ENCODE measurements around the gene FBXW11. TPM values are rescaled to one million over a fixed set of nuclear protein-coding genes. Genes with fewer than 3 reads are reported as not detected.

Gene FBXW11
- total RNA-seq, 4 donors from 2014 or later = 22.8 to 44.8 (median 40.3) TPM

DNA sequence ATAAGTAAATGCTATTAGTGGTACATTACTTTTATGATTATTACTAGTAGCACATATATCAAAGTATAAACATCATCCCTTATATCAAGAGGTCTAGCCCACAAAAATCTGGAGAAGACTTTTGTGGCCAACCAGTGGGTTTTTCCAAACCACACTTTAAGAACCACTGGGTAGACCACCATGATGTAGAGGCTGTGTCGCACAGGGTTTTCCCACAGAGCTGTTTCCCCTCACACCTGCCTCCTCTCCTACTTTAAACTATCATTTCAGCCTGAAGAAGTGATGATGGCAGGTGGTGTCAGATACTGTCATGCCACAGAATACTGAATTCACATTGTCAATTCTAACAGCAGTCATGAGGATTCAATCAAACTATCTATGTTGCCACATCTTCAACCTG is 109.2 kb downstream of the FBXW11 start:
- intact Hi-C loops (cut with DNase I; ENCODE audit: low total_unique reads) (no loop called here), in situ Hi-C loops (cut with MboI; ENCODE audit: low pct_ligation_motif_present in 1 of 4, low pct_unique_long_range_greater_than_20kb in 1 of 4, low sequenced_read_pairs in 3 of 4) (loop anchor here in 1 of 4 donors (25.0 kb wide), 1 partner anchor 460 kb away; no protein-coding TSS in a partner anchor)
- H3K27ac ChIP-seq = no peak overlapping the region
- 72 to 100% methylated on average over 1 of the region's 1 CpG for WGBS, 2 donors (ENCODE audit: low coverage in 1 of 2)
- H3K27me3 ChIP-seq = no peaks in the 10 kb centered on the region
- no peaks in the 10 kb centered on the region for H3K9me3 ChIP-seq
- no peaks in the 10 kb centered on the region for H3K4me1 ChIP-seq
- no peak for DNase-seq
- TF ChIP-seq EP300 (IDR thresholded peaks at IDR 0.05; ENCODE audit: low read depth) (no peak), CTCF (IDR thresholded peaks at IDR 0.05) (no peak), POLR2A (IDR thresholded peaks at IDR 0.05) (no peak), POLR2AphosphoS5 (IDR thresholded peaks at IDR 0.05) (no peak)
- no peak overlapping the region for H3K4me3 ChIP-seq
- H3K36me3 ChIP-seq = peaks cover 0 to 2% (median 0%) of the 10 kb centered on the region in 4 donors

- intact Hi-C loops (cut with DNase I; ENCODE audit: low total_unique reads) = no loop called here
- H3K4me1 ChIP-seq = no peaks in the 10 kb centered on the region
- TF ChIP-seq CTCF (IDR thresholded peaks at IDR 0.05) (no peak), EP300 (IDR thresholded peaks at IDR 0.05; ENCODE audit: low read depth) (no peak), POLR2A (IDR thresholded peaks at IDR 0.05) (no peak), POLR2AphosphoS5 (IDR thresholded peaks at IDR 0.05) (no peak)
- DNase-seq = no peak
- no peaks in the 10 kb centered on the region for H3K27me3 ChIP-seq
- 89 to 96% methylated on average over 2 of the region's 2 CpGs for WGBS, 2 donors (ENCODE audit: low coverage in 1 of 2)
- no peak overlapping the region for H3K27ac ChIP-seq
- in situ Hi-C loops (cut with MboI; ENCODE audit: low pct_ligation_motif_present in 1 of 4, low pct_unique_long_range_greater_than_20kb in 1 of 4, low sequenced_read_pairs in 3 of 4) = loop anchor here in 1 of 4 donors (25.0 kb wide), 1 partner anchor 458 kb away; no protein-coding TSS in a partner anchor
- H3K36me3 ChIP-seq = peaks cover 0 to 2% (median 0%) of the 10 kb centered on the region in 4 donors
- H3K4me3 ChIP-seq = no peak overlapping the region
- H3K9me3 ChIP-seq = no peaks in the 10 kb centered on the region
Measured at GRCh38 chr5:171895081-171895480, 111.4 kb downstream of the FBXW11 start.

DNA sequence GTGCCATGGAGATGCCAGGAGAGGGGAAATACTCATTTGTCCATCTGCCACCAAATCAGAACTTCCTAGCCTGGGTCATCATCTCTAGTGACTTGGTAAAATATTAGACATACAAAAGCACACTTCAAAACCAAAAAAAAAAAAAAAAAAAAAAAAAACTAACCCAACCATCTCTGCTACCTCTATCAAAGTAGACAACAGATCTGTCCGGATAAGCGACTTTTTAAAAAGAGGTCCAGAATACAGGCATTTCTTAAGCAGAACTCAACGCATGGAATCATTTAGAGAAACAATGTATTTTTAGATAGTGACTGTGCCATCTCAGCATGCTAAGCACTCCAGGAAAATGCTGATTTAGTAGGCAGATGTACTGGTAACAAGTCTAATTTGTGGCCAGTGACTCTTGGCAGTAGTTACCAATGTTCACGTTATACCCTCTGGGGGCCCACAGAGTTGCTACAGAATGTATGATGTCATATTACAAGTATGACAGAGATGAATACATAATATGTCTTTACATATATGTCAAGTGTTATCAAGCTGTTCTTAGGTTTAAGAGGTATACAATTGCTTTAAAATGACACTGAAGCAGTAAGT is 113.0 kb downstream of the FBXW11 start:
- TF ChIP-seq POLR2AphosphoS5 (IDR thresholded peaks at IDR 0.05) (no peak), CTCF (IDR thresholded peaks at IDR 0.05) (no peak), EP300 (IDR thresholded peaks at IDR 0.05; ENCODE audit: low read depth) (no peak), POLR2A (IDR thresholded peaks at IDR 0.05) (no peak)

GRCh38 chr5:171891595-171891994 is 114.8 kb downstream of the FBXW11 start:
- TF ChIP-seq EP300 (IDR thresholded peaks at IDR 0.05; ENCODE audit: low read depth) = no peak
- Histone ChIP-seq H3K27me3 (no peaks in the 10 kb centered on the region), H3K36me3 (peaks cover 0 to 11% (median 0%) of the 10 kb centered on the region in 4 donors), H3K4me3 (no peak overlapping the region), H3K27ac (no peak overlapping the region), H3K4me1 (no peaks in the 10 kb centered on the region), H3K9me3 (no peaks in the 10 kb centered on the region)
- no peak for DNase-seq
- 74 to 82% methylated on average over 6 of the region's 6 CpGs for WGBS, 2 donors (ENCODE audit: low coverage in 1 of 2)
- intact Hi-C loops (cut with DNase I; ENCODE audit: low total_unique reads) = no loop called here
- in situ Hi-C loops (cut with MboI; ENCODE audit: low pct_ligation_motif_present in 1 of 4, low pct_unique_long_range_greater_than_20kb in 1 of 4, low sequenced_read_pairs in 3 of 4) = loop anchor here in 1 of 4 donors (25.0 kb wide), 1 partner anchor 454 kb away; no protein-coding TSS in a partner anchor

More for the DNA sequence above, 113.0 kb downstream of the FBXW11 start:
- intact Hi-C loops (cut with DNase I; ENCODE audit: low total_unique reads) = no loop called here
- no peaks in the 10 kb centered on the region for H3K27me3 ChIP-seq
- no peak overlapping the region for H3K27ac ChIP-seq
- DNase-seq = no peak
- H3K9me3 ChIP-seq = no peaks in the 10 kb centered on the region
- no peak overlapping the region for H3K4me3 ChIP-seq
- WGBS, 2 donors (ENCODE audit: low coverage in 1 of 2) = 85 to 87% methylated on average over 4 of the region's 4 CpGs
- H3K36me3 ChIP-seq = peaks cover 0 to 1% (median 0%) of the 10 kb centered on the region in 4 donors
- in situ Hi-C loops (cut with MboI; ENCODE audit: low pct_ligation_motif_present in 1 of 4, low pct_unique_long_range_greater_than_20kb in 1 of 4, low sequenced_read_pairs in 3 of 4) = loop anchor here in 1 of 4 donors (25.0 kb wide), 1 partner anchor 456 kb away; no protein-coding TSS in a partner anchor
- no peaks in the 10 kb centered on the region for H3K4me1 ChIP-seq

Measured in transverse colon (tissue), 4 donors.